AG04449 (cell line): ENCODE results near the gene RPL26.
"Not testable (repeated sequence)": the region's sequence is repeated elsewhere in the genome, so short reads cannot be mapped to it uniquely, and the experiment has no call there.

Experiments
- CTCF ChIA-PET: fragments of 350-600 bp; formaldehyde crosslinking; extraction: SDS; loops from one replicate; lab custom pipeline; 2021; ENCODE audit warnings: antibody characterized with exemption; lab: Yijun Ruan, JAX
- POLR2A ChIA-PET: fragments of 400-600, 350-600 bp; formaldehyde crosslinking; extraction: SDS; loops from one replicate; lab custom pipeline; 2020; ENCODE audit warnings: antibody characterized with exemption, inconsistent platforms; lab: Yijun Ruan, JAX
- DNase-seq: peaks from one replicate; pipeline ENCODE4 v3.0.0-alpha.2; 2010; ENCODE audit warnings: low read depth, low spot score
- H3K4me3 ChIP-seq: 2 replicates; pipeline ENCODE4 v1.5.1; 2011; ENCODE audit warnings: low read depth, mild to moderate bottlenecking, control low read depth, low read length
- TF ChIP-seq, protein P1 (sequence below): IDR thresholded peaks from one replicate; pipeline ENCODE4 v1.5.1; 2011; ENCODE audit warnings: mild to moderate bottlenecking, moderate library complexity, low read length, control low read depth, inconsistent platforms; ENCODE audit not compliant: insufficient read depth; ENCODE audit errors: missing control alignments

RPL26 gene

DNA sequence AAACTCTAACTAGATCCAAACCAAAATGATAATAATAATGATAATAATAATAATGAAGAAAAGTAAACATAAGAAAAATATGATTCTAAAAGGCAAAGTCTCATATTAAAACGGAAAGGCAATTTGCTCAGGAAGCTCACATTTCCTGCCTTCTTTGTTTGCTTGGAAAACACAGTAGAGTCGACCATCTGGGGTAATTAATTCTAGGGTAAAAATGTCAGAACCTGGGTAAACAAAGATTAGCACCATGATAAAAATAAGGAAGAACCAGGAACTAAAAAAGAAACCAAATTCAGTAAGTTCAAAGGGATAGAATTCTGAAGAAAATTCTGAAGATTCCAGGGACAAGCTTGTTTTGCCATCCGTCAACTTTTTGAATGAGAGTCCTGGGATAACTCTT is 22.7 kb downstream of the RPL26 start:
- POLR2A ChIA-PET, result interaction anchor here (0.5 to 0.7 kb wide), 2 partner anchors 18 to 113 kb away, joined by 3 read pairs; no protein-coding TSS in a partner anchor
- DNase-seq, result no peak
- CTCF ChIA-PET, result interaction anchor here (0.8 to 2.9 kb wide), 3 partner anchors 9 to 23 kb away, joined by 3 to 23 read pairs (median 4); partner anchors contain the start of gene KRABD2
- TF ChIP-seq, protein P1, sequence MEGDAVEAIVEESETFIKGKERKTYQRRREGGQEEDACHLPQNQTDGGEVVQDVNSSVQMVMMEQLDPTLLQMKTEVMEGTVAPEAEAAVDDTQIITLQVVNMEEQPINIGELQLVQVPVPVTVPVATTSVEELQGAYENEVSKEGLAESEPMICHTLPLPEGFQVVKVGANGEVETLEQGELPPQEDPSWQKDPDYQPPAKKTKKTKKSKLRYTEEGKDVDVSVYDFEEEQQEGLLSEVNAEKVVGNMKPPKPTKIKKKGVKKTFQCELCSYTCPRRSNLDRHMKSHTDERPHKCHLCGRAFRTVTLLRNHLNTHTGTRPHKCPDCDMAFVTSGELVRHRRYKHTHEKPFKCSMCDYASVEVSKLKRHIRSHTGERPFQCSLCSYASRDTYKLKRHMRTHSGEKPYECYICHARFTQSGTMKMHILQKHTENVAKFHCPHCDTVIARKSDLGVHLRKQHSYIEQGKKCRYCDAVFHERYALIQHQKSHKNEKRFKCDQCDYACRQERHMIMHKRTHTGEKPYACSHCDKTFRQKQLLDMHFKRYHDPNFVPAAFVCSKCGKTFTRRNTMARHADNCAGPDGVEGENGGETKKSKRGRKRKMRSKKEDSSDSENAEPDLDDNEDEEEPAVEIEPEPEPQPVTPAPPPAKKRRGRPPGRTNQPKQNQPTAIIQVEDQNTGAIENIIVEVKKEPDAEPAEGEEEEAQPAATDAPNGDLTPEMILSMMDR, result no peak
- no peak overlapping the region for H3K4me3 ChIP-seq

DNA sequence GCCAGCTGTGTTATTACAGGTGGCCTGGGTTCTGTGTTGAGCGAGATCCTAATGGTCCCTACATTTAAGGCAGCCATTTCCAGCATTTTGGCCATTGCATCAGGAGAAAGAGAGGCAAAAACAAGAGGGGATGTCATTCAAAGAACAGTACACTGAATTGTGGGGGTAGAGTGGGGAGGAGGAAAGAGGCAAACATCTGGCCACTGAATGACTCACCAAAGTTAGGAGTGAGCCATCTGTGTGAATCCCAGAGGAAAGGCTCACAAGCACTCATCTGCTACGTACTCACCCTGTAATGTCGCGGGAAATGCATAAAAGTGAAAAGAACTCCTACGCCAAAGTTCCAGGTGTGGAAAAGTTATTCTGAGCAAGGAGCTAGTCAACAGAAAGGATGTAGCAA is 23.2 kb downstream of the RPL26 start:
- H3K4me3 ChIP-seq, result no peak overlapping the region
- TF ChIP-seq, protein P1, result no peak
- CTCF ChIA-PET, result interaction anchor here (2.9 kb wide), 1 partner anchor 17 kb away, joined by 23 read pairs; the partner anchor contains the start of gene KRABD2
- POLR2A ChIA-PET, result interaction anchor here (0.5 to 0.7 kb wide), 2 partner anchors 18 to 113 kb away, joined by 3 read pairs; no protein-coding TSS in a partner anchor
- no peak for DNase-seq

DNA sequence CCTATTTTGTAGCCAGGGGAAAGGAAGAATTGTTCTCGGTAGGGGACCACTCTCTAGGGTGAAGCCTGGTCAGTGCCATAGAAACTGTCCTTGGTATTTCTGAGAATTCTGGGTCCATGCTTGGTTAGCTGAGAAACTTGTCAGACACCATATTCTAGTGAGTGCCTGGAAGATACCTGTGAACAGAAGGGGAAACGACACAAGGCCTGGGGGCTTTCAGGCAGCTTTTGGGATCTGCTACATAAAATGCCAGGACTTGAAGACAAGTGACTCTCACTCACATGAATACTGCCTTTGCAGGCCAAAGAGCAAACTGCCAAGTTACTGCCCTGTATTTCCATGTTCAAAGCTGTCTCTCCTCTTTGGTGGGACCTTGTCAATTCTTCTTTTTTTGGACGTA is 25.1 kb downstream of the RPL26 start:
- ChIA-PET CTCF (no interaction called here), POLR2A (interaction anchor here (0.7 kb wide), 1 partner anchor 1075 kb away, joined by 3 read pairs; no protein-coding TSS in a partner anchor)
- H3K4me3 ChIP-seq, result no peak overlapping the region
- TF ChIP-seq, protein P1, result no peak
- no peak for DNase-seq

DNA sequence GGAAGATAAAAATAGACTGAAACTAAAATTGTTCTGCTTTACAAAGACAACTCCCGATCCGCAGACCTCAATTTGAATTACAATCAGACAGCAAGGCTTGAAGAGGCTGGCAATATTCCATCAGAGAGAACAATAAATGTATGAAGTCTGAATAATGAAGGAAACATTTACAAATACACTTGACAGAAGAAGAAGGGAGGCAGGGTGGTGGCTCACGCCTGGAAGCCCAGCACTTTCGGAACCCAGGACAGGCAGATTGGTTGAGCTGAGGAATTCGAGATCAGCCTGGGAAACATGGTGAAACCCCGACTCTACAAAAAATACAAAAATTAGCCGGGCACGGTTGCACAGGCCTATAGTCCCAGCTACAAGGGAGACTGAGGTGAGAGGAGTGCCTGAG is 28.8 kb downstream of the RPL26 start:
- no peak for DNase-seq
- ChIA-PET POLR2A (no interaction called here), CTCF (no interaction called here)
- no peak overlapping the region for H3K4me3 ChIP-seq
- TF ChIP-seq, protein P1, result no peak

DNA sequence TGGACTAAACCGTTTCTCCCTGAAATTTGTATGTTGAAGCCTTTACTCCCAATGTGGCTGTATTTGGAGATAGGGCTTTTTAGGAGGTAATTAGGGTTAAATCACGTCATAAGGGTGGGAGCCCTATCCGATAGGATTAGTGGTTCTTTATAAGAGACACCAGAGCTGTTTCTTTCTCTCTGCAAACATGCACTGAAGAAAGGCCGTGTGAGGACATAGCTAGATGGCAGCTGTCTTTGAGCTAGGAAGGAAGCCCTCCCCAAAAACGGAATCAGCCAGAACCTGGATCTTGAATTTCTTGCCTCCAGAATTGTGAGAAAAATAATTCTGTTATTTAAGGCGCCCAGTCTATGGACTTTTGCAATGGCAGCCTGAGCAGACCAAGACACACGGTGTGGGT is 29.3 kb downstream of the RPL26 start:
- TF ChIP-seq, protein P1, result no peak
- ChIA-PET CTCF (no interaction called here), POLR2A (no interaction called here)
- no peak overlapping the region for H3K4me3 ChIP-seq
- DNase-seq, result no peak

DNA sequence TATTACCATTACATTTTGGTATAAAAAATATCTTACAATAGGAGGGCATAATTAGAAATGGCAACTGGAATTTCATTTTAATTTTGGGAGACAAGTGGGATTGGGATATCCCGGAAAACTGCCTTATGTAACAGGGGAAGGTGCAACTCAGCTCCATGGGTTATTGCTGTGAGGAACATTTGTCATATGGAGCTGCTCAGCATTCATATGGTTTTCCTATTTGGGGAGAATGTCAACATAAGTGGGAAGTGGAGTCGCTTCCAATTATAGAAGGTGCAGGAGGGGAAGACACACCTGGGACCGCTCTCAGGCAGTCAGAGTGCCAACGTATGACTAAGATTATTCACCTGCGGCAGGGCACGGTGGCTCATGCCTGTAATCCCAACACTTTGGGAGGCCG is 32.7 kb downstream of the RPL26 start:
- no peak overlapping the region for H3K4me3 ChIP-seq
- ChIA-PET CTCF (no interaction called here), POLR2A (no interaction called here)
- DNase-seq, result no peak
- TF ChIP-seq, protein P1, result no peak

DNA sequence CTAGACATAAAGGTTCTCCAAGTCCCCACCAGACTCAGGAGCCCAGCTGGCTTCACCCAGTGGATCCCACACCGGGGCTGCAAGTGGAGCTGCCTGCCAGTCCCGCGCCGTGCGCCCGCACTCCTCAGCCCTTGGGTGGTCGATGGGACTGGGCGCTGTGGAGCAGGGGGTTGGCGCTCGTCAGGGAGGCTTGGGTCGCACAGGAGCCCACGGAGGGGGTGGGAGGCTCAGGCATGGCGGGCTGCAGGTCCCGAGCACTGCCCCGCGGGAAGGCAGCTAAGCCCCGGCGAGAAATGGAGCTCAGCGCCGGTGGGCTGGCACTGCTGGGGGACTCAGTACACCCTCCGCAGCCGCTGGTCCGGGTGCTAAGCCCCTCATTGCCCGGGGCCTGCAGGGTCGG is 36.0 kb downstream of the RPL26 start:
- H3K4me3 ChIP-seq, POLR2A ChIA-PET, DNase-seq: not testable (repeated sequence)
- CTCF ChIA-PET, result interaction anchor here (0.8 to 1.2 kb wide), 2 partner anchors 12 to 35 kb away, joined by 3 read pairs; no protein-coding TSS in a partner anchor
